HG02938 (cell line): ENCODE results near the gene DNAH10.
A peak's percentile ranks its signal among the peaks of the same experiment; 100 is the strongest.

Experiments
- ATAC-seq: cut with Tn5 transposase; IDR thresholded peaks from one replicate; pipeline ENCODE4 v1.9.1; 2021; ENCODE audit warnings: mild to moderate bottlenecking, moderate library complexity; ENCODE audit not compliant: unreplicated experiment

Gene DNAH10

GRCh38 chr12:123743002-123743401 is 19.1 kb upstream of the DNAH10 start:
- no peak for ATAC-seq

- ATAC-seq, result no peak
These were observed 17.3 kb upstream of the DNAH10 start for GRCh38 chr12:123744836-123745235.

- no peak for ATAC-seq
These were observed 14.8 kb upstream of the DNAH10 start for GRCh38 chr12:123747309-123747708.

- ATAC-seq, result no peak
These were observed 13.9 kb upstream of the DNAH10 start for GRCh38 chr12:123748161-123748560.

- ATAC-seq, result no peak
These were observed 13.4 kb upstream of the DNAH10 start for GRCh38 chr12:123748661-123749060.

- ATAC-seq, result no peak
These were observed 12.7 kb upstream of the DNAH10 start for GRCh38 chr12:123749355-123749754.

GRCh38 chr12:123750159-123750656 is 11.9 kb upstream of the DNAH10 start:
- ATAC-seq, result no peak

GRCh38 chr12:123752046-123752445 is 10.1 kb upstream of the DNAH10 start:
- no peak for ATAC-seq

- no peak for ATAC-seq
These were observed 7.9 kb upstream of the DNAH10 start for GRCh38 chr12:123754041-123754772.

GRCh38 chr12:123757561-123757960 is 4.5 kb upstream of the DNAH10 start:
- ATAC-seq, result no peak

GRCh38 chr12:123760267-123760938 is 1.7 kb upstream of the DNAH10 start:
- no peak for ATAC-seq

GRCh38 chr12:123762715-123763052 is 583 bp downstream of the DNAH10 start:
- ATAC-seq, result no peak

GRCh38 chr12:123763093-123763492 is 992 bp downstream of the DNAH10 start:
- ATAC-seq, result no peak

- ATAC-seq, result no peak
These were observed 2.0 kb downstream of the DNAH10 start for GRCh38 chr12:123764109-123764508.

- ATAC-seq, result no peak
These were observed 3.5 kb downstream of the DNAH10 start for GRCh38 chr12:123765504-123766035.

- ATAC-seq, result peak; percentile 78
These were observed 5.5 kb downstream of the DNAH10 start for GRCh38 chr12:123767613-123768012.

GRCh38 chr12:123771261-123771660 is 9.2 kb downstream of the DNAH10 start:
- no peak for ATAC-seq

- ATAC-seq, result no peak
These were observed 10.0 kb downstream of the DNAH10 start for GRCh38 chr12:123772074-123772473.

- ATAC-seq, result no peak
These were observed 11.3 kb downstream of the DNAH10 start for GRCh38 chr12:123773375-123773774.

- no peak for ATAC-seq
These were observed 17.4 kb downstream of the DNAH10 start for GRCh38 chr12:123779551-123779950.

GRCh38 chr12:123782997-123783792 is 21.1 kb downstream of the DNAH10 start:
- ATAC-seq, result no peak
